ENCODE results near the gene ADAMTS16.

Gene ADAMTS16

GRCh38 chr5:5352675-5353074, 212.5 kb downstream of the ADAMTS16 start:
- no peak for DNase-seq

- no peak for DNase-seq
These were observed 213.6 kb downstream of the ADAMTS16 start for GRCh38 chr5:5353681-5354080.

GRCh38 chr5:5356765-5357164, 216.6 kb downstream of the ADAMTS16 start:
- no peak for DNase-seq

- no peak for DNase-seq
These were observed 219.5 kb downstream of the ADAMTS16 start for GRCh38 chr5:5359618-5360017.

GRCh38 chr5:5360363-5360940, 220.3 kb downstream of the ADAMTS16 start:
- DNase-seq = no peak

- DNase-seq = no peak
These were observed 220.9 kb downstream of the ADAMTS16 start for GRCh38 chr5:5360941-5361520.

GRCh38 chr5:5363045-5363444, 222.9 kb downstream of the ADAMTS16 start:
- no peak for DNase-seq

GRCh38 chr5:5364932-5365331, 224.8 kb downstream of the ADAMTS16 start:
- DNase-seq = no peak

GRCh38 chr5:5367739-5368138, 227.6 kb downstream of the ADAMTS16 start:
- DNase-seq = no peak

- no peak for DNase-seq
These were observed 229.0 kb downstream of the ADAMTS16 start for GRCh38 chr5:5369051-5369605.
